Stimulated activated CD4-positive, alpha-beta T cell treated with anti-CD3 and anti-CD28 coated beads, Interleukin-1b, Interleukin-23, amount 100 ng/mL, for 48 hours (primary cell): ENCODE results near the gene GTPBP6.
"Not testable (repeated sequence)": the region's sequence is repeated elsewhere in the genome, so short reads cannot be mapped to it uniquely, and the experiment has no call there.

Experiments
- DNase-seq: peaks from one replicate; pipeline ENCODE4 v3.0.0-alpha.2; 2020

The GTPBP6 gene

DNA sequence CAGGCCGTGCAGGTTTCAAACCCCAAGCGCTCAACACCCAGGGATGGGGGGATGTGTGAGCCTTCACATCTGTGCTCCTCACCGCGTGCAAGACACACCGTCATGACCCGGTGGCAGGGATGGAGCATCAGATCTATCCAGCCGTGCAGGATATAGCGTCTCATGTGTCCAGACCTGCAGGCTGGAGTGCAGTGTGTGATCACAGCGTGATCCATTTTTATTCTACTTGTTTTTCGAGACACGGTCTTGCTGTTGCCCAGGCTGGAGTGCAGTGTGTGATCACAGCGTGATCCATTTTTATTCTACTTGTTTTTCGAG is 32.7 kb upstream of the GTPBP6 start:
- not testable (repeated sequence) for DNase-seq

DNA sequence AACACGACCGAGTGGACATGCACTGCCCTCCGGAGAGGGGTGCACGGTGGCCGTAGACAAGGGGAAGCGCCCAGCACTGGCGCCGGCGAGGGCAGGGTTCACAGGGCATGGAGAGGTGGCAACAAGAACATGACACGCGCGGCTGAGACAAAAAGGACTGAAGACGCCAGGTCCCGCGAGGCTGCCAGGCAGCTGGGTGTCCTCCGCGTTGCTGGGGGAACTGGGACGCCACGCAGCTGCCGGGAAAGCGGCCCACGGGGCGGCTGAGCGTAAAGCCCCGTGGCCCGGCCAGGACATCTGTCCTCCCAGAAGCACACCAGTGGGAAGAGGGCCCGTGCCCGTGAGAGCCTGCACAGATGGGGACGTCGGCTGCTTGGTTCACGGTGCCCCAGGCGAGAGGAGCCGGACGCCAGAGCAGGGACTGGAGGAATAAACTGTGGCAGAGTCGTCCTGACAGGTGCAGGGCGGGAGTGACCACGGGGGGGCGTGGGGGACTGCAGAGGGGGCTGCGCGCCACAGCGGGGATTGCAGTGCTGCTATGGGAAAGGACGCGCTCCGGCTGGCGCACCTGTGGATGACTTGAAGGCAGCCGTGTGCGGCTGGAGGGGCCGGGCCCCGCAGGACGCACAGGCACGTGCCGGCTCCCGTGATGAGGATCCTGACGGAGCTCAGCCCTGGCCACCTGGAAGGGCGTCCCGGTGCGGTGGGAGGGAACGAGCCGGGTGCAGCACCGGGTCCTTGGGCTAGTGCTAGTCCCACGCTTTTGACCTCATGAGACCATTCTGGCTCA is 32.1 kb upstream of the GTPBP6 start:
- no peak for DNase-seq

DNA sequence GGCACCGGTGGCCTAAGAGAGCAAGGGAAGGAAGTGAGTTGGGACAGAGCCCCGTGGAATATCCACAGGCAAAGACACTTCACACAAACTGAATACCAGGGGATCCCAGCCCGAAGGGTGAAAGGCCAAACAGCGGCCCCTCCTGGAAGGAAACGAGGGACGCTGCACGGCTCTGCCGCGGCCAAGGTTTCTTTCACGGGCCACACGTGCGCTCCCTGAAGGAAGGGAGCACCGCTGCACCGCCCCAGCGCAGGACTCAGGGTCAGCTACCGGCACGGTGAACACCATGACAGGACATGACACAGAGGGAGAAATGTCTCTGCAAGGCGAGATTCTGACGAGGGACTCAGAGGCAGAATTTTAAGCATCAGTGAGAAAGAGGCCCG is 31.5 kb upstream of the GTPBP6 start:
- no peak for DNase-seq

DNA sequence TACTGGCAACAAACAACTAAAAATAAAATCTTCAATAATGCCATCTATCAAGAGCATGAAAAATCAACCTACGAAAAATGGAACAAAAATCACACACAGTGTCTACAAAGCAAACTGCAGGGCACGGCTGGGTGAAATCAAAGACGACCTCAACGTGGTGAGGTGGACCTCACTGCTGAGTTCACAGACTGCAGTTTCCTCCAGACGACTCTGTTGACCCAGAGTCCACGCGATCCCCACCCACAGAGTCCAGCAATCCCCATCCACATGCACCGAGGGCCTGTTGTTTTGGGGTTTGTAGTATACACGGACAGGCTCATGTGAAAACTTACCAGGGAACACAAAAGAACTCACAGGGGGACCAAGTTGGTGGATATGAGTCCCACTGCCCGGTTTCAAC is 31.1 kb upstream of the GTPBP6 start:
- no peak for DNase-seq

DNA sequence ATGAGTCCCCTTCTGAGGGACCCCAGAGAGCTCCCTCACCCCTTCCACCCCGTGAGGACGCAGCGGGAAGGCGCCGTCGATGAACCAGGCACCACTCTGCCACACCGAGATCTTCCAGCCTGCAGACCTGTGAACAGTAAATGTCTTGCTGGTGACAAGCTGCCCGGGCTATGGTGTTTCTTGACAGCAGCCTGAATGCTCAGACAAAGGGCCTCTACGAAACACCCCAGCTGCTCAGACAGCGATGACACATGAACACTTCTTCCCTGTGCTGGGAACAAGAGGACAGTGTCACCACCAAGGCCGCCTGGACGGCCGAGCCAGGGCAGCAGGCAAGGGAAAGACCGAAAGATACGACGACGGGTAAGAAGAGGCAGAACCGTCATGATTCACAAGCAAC is 30.6 kb upstream of the GTPBP6 start:
- DNase-seq, result no peak

DNA sequence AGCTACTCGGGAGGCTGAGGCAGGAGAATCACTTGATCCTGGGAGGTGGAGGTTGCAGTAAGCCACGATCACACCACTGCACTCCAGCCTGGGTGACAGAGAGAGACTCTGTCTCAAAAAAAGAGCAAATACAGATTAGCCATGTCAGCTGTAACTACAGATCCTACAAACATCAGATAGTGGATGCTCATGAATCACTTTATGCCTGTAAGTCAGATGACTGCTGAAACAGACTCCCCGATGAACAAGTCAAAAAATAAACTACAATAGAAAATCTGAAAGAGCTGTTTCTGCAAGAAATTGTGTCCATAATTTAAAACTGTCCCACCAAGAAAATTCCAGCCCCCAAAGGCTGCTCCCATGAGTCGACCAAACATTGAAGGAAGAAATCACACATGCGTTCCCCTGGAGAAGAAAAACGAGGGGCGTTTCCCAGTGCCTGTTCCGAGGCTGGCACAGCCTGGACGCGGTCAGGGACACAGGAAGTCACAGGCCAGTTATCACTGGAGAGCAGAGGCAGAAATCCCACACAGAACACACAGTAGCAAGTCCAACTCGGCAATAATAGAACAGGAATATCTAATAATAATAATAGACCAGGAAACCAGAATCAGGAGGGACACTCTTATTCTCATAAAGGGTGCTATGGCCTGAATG is 30.0 kb upstream of the GTPBP6 start:
- DNase-seq, result no peak

DNA sequence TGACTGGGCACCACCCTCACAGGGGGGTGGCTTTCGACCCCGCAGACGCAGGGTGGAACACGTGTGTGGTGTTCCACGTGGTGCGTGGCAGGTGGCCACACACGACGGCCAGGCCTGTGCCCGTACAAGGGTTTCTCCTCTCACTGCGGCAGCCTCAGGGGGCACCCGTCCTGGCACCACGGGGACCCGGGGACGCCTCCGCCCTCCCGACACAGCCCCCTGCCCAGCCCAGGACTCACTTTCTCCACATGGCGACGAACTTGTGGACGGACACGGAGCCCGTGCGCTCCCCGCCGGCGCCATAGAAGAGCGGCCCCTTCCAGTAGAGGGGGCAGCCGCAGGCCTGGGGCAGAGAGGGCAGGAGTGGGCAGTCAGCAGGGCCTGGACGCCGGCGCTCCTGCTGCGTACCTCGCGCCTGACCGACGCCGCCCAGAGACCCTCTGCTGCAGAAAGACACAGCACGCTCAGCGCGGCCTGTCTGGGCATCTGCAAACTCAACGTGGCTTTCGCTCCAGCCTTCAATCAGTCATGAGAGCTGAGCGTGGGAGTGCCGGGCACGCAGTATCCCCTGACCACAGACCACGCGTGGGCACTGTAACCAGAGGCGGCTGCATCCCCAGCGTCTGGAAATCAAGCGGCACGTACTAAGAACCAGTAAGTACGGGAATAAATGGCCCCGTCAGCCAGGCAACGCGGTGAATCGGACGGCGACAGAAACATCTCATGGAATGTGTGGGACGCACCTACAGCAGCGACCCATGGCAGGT is 28.9 kb upstream of the GTPBP6 start:
- no peak for DNase-seq

DNA sequence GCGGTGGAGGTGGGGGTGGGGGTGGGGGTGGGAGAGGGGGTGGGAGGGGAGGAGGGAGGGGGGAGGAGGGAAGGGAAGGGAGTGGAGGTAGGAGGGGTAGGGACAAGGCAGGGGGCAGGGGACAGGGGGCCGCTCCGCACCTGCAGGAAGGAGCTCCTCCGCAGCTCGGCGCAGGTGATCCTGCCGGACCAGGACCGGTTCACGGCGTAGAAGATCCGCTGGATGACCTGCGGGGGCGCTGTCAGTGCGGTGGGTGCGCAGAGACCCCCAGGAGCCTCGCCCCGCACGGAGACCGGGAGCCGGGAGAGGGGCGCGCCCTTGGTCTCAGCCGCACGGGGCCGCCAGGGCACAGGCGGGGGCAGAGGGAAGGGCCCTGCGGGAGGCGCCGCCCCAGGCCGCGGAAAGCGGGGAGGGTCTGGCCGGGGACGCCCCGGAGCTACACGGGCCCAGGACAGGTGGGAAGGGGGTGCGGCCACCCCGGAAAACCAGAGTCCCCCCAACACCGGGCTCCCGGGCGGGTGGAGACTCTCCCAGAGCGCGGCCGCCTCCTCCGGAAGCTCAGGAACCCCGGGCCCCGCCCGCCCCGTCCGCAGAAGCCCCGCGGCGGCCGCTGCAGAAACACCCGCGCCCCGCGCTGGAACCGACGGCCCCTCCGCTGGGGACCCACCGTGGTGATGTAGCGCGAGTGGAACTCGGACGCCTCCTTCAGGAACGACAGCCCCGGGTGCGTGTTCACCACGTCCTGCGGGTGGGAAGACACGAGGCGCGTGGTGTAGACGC is 27.6 kb upstream of the GTPBP6 start:
- no peak for DNase-seq

DNA sequence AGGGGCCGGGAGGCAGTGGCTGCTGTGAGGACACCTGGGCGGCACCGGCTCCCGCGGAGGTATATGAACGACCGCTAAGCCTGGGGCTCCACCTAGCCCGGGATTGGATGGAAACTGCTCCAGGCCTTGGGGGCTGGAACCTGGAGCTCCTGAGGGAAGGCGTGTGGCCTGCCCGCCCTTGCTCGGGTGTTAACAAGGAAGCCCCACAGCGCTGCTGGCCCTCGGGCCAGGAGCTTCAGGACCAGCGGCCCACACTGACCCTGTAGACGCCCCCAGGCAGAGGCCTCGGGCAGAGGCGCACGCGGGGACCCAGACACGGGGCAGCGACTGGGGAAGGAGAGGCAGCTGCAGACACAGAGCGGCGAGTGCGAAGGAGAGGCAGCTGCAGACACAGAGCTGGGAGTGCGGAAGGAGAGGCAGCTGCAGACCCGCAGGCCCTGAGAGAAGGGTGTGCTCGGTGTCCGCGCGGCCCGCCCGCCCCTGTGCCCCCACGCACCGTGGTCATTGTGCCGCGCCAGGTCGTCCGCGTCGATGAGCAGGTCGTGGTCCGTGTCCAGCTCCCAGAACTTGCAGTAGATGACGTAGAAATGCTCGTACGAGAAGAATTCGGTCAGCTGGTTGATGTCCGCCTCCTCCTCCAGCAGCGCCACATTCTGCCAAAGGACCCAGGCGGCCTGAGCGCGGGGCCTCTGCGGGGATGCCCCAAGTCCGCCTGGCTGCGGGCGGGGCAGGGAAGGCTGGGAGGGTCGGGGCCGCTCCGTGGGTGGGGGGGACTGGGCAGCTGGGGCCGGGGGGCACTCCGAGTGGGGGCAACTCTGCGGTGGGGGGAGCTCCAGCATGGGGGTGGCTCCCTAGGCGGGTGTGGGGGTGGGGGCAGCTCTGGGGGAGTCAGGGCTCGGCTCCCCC is 26.7 kb upstream of the GTPBP6 start:
- DNase-seq, result no peak

DNA sequence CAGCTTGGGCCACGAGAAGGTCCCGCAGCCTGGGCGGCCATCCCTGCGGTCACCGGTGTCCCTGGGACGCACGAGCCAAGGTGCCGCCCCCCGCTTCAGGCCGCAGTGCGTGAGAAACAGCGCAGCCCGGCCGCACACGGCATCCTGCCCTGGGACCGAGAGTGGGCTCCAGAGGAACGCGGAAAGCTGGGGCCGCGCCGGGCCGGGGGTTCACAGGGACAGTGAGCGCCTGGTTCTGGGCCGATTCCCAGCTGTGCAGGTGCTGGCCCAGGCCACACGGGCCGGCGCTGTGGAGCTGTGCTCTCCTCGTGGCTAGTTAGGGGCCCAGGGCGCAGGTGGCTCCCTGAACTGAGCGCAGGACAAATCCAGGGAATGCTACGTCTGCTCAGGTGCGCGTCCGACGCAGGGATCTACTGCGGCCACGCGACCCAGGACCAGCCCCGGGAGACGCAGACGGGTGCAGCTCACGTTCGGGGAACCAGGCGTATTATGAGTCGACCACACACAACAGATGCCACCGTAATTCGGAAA is 25.8 kb upstream of the GTPBP6 start:
- DNase-seq, result no peak

DNA sequence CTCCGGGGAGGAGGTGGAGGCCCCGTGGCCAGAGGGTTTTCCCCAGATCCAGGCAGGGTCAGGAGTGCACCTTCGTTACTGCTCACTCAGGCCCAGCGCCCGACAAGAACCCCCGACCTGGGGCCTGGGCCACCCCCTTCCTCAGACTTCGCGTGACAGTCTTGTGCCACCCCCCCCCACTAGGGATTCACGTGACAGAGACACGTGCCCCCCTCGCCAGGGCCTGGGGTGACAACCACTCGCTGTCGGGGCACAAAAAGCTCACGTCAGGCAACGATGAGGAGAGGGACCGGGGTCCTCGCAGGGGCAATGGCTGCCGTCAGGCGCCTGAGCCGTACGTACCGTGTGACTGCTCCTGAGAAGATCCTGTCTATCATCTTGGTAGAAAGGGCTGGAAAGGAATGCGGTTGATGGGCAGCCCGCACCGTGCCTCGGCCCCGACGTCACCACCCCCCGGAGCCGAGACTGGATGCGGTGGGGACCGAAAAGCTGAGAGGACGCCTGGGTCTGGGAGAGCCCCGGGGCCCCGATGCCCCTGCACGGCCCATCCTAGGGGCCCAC is 23.0 kb upstream of the GTPBP6 start:
- DNase-seq, result no peak

DNA sequence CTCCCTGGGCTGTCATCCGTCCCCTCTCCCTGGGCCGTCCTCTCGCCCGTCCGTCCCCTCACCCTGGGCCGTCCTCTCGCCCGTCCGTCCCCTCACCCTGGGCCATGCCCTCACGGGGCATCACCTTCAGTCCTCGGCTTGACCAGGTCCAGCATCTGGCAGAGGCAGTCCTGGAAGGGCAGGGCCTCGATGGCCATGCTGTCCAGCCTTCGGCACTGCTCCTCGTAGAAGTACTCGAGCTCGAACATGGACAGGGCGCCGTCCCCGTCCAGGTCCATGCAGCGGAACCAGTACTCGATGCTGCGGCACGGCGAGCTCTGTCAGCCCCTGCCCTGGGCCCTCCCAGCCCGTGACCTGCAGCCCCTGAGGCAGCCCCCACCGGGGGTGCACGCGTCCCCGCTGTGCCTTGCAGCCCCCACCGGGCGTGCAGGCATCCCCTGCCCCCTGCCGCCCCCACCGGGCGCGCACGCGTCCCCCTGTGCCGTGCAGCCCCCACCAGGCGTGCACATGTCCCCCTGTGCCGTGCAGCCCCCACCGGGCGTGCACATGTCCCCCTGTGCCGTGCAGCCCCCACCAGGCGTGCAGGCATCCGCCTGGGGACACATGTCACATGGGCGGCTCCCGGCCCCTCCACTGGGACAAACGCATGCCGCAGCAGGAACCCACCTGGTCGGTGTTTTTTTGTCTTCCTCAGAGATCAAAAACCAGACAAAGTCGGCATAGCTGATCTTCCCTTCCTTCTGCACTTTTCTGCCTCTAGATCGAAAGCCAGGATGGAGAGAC is 22.2 kb upstream of the GTPBP6 start:
- DNase-seq, result no peak

DNA sequence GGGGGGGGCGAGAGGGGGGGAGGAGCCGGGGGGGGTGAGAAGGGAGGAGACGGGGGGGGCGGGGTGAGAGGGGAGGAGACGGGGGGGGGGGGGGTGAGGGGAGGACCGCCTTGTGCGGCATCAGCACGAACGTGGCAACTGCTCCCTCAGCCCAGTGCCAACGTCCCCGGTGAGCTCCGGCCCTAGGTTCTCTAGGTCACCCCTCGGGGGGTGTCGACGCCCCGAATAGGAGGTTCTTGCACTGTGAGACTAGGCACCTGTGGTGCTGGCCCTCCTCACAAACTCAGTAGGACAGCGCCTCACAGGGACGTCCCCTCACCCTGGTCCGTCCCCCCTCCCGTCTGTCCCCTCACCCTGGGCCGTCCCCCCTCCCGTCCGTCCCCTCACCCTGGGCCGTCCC is 21.5 kb upstream of the GTPBP6 start:
- no peak for DNase-seq

DNA sequence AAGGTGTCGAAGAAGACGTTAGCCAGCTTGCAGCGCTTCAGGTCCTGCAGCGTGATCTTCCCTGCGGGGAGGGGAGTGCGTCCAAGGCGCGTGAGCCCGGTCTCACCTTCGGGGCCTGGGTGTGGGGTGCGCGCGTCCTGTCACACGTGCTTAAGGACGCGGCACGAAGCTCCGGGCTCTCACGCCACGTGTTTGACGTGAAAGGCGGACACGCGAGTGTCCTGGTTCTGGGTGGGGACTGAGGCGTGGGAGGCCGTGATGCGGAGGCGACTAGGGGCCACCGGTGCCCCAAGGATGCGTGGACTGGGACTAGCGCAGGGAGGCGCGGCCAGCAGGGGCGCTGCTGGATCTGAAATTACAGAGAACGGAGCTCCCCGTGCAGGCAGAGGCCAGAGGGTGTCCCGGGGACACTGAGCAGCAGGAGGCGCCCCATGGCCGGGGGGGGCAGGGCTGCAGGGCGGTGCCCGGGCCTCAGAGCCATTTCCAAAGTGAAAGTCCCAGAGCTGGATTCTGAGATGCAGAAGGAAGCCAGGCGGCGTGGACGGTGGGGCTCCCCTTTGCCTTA is 20.3 kb upstream of the GTPBP6 start:
- DNase-seq, result no peak

DNA sequence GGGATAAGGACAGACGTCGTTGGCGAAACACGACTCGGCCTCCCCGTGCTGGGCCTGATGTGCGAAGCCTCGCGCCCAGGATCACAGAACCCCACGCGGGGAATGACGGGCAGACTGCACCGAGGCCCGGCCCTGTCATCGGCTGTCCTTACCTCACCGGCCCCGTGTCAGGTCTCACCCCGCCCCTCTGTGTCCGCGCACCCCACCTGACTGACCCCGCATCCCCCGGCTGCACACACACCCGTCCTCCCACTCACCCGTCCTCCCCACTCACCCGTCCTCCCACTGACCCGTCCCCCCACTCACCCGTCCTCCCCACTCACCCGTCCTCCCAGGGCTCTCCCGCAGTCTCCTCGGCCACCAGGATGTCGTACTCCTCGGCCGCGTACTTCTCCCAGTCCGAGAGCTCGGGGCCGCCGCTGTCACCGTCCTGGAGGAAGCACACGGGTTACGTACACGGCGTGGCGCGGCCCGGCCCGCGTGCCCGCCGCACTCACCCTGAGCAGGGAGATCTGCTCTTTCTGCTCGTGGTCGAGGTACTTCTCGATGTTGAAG is 19.8 kb upstream of the GTPBP6 start:
- DNase-seq, result no peak

DNA sequence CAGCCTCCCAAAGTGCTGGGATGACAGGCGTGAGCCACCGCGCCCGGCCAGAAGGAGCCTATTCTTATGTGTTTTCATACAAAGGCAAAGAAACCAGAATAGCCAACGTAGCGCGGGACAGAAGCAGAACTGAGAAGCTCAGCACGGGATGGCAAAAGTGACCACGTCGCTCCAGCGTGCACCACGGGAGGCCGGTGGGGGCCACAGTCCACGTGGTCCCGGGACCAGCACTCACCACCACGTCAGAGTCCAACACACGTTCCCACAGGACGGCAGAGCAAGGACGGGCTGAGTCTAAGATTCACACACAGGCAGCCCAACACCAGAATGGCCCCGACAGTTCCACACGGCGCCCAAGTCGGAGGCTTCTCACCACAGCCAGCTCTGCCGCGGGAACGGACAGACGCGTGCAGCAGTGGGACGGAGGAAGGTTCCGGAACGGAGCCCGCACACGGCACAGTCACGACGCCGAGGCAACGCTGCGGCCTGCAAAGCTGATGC is 18.8 kb upstream of the GTPBP6 start:
- no peak for DNase-seq

DNA sequence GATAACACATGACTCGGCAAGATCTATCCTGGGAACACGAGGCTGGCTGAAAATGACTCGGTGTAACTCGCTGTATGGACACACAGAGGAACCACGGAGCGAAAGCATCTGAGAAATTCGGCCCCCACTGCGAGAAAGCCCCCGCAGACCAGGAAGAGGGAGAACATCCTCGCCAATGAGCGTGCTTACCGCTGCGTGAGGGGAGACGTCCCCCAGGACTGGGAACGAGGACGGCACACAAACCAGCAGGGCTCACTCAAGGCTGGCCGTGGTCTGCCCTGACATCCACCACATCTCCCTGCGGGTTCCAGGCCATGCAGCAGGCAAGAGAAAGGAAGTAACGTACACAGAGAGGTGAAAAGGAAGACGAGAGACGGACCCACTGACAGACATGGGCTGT is 17.6 kb upstream of the GTPBP6 start:
- no peak for DNase-seq

DNA sequence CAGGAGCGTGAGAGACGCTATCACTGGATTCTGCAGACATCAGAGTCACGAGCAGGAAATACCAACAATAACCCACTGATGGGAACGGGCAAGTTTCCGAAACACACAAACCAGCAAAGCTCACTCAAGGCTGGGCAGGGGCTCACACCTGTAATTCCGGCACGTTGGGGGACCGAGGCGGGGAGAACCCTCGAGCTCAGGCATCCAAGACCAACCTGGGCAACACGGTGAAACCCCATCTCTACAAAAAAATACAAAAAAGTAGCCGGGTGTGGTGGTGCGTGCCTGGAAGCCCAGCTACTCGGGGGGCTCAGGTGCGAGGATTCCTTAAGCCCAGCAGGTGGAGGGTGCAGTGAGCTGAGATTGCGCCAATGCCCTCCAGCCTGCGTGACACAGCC is 17.2 kb upstream of the GTPBP6 start:
- DNase-seq, result no peak

DNA sequence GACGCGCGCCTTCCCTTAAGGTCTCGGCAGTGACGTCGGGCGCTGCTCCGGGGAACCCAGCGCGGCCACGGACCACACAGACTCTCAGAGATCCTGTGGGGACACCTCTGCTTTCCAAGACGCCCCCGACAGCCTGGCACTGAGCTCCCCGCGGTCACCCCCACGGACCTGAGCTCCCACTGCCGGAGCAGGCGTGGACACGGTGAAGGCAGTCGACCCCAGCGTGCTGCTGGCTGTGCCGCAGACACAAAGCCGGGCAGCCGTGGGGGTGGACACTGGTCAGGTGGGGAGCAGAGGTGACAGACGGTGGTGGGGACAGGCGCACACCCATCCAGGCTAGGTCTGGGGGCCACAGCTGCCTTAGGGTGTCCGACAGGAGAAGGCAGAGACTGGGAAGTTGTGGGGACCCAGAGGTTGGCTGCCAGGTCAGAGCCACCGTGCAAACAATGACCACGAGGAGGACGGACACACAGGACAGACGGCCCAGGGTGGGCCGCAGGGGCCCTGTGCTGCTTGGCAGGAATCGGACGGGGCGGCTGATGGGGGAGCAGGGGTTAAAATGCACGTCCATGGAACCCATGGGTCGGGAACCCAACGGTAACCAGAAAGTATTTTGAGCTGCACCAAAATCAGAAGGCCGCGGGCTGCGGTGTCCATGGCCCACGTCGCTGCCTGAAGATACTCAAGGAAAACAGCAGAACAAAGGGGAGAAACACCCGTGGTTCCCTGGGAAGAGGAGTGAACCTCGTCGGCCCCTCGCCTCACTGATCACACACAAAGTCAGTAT is 16.6 kb upstream of the GTPBP6 start:
- DNase-seq, result no peak
